ENCODE measurements around the gene COX8C.

- TF ChIP-seq TEAD4 (IDR thresholded peaks at IDR 0.05; ENCODE audit: low read length) (no peak), TEAD4 (CRISPR knock-in tag; IDR thresholded peaks at IDR 0.05; ENCODE audit: borderline replicate concordance) (no peak), NONO (IDR thresholded peaks at IDR 0.05; ENCODE audit: low read depth in 2 of 2, low read length in 1 of 2) (no peak), VEZF1 (CRISPR knock-in tag; IDR thresholded peaks at IDR 0.05) (no peak), CTCF (IDR thresholded peaks at IDR 0.05 in 2 of 3, conservative IDR thresholded peaks at IDR 0.05 in 1 of 3; ENCODE audit: insufficient read depth in 2 of 3, low read depth in 1 of 3, low read length in 3 of 3) (no peak), FOS (IDR thresholded peaks at IDR 0.05; ENCODE audit: extremely low read depth, insufficient read length) (no peak), HMBOX1 (IDR thresholded peaks at IDR 0.05) (no peak), MXI1 (IDR thresholded peaks at IDR 0.05; ENCODE audit: low read depth, low read length) (no peak), ZSCAN29 (IDR thresholded peaks at IDR 0.05) (no peak), GTF2E2 (tag; IDR thresholded peaks at IDR 0.05) (no peak), ZNF124 (CRISPR knock-in tag; IDR thresholded peaks at IDR 0.05) (no peak), ZNF785 (CRISPR knock-in tag; IDR thresholded peaks at IDR 0.05) (no peak), ZNF140 (CRISPR knock-in tag; IDR thresholded peaks at IDR 0.05) (no peak), ZFX (CRISPR knock-in tag; IDR thresholded peaks at IDR 0.05) (no peak; the same call in 1 of the 2 replicates)
Observed at GRCh38 chr14:93332397-93332852, 14.6 kb upstream of the COX8C start.
